Endothelial cell of hepatic sinusoid (primary cell): ENCODE data around the gene PLEKHJ1.

Source experiments
- in situ Hi-C: cut with HindIII; loops from 2 replicates; pipeline ENCODE4 v1.10.0; 2017; ENCODE audit warnings: low sequenced_read_pairs

Gene PLEKHJ1

DNA sequence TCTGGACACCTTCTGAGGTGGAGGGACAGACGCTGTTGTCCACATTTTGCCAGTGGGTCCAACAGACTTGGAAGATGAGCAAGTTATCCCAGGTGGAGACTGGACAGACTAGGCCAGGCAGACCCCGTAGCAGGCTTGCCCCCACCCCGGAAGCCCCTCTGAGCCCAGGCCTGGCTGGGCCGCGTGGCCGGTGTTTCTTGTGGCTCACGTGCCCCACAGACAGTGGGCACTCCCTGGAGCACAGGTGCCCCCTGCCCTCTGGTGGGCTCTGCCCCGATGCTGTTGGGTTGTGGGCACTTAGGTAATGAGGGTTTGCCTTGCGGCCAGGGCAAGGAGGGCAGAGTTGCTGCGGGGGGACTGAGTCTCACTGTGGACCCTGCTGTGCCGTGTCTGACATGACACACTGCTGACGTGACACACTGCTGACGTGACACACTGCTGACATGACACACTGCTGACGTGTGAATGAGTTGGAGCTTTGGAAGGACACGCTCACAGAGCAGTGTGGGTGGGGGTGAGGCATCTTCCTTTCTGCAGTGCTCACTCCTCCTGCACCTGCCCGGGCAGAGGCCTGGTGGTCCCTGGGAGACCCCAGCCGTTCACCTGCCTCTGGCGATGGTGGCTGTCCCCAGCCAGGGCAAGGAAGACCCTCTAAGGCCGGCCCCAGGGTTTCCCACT is 47.3 kb downstream of the PLEKHJ1 start:
- in situ Hi-C loops, result no loop called here

GRCh38 chr19:2187159-2187558 is 49.0 kb downstream of the PLEKHJ1 start:
- in situ Hi-C loops, result no loop called here

- in situ Hi-C loops, result no loop called here
These were observed 49.9 kb downstream of the PLEKHJ1 start for GRCh38 chr19:2186071-2186846.

- in situ Hi-C loops, result no loop called here
These were observed 50.4 kb downstream of the PLEKHJ1 start for GRCh38 chr19:2185734-2186070.

DNA sequence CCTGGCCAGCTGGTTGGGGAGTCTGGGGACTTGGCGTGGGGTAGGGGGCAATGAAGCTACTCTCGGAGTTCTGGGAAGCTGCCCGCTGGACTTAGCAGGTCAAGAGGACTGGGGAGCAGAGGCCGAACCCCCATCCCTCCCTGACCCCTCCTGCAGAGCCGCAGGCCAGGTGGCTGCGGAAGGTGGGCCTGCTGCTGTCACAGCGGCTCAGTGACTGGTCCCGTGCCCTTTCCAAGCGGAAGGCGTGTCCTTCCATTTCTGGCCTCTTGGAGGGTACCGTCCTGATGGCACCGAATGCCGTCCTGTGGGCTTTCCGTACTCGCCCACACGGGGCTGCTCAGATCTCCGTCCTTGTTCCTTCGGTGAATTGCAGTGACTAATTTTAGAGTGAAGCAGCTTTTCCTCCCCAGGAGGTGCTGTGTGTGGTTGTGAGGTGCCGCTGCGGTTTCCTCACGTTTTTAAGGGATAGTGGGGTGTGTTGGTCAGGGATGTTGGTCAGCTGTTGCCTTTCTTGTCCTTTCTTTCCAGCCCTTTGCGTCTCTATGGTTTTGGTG is 51.6 kb downstream of the PLEKHJ1 start:
- in situ Hi-C loops, result no loop called here
